GM10266 (cell line): ENCODE results near the gene GHR.

Source experiments
- DNase-seq: peaks from one replicate; pipeline ENCODE4 v3.0.0; 2012; ENCODE audit errors: extremely low spot score
- CTCF ChIP-seq: IDR thresholded peaks from 2 replicates; pipeline ENCODE4 v1.5.1; 2012; ENCODE audit warnings: mild to moderate bottlenecking, low read depth; ENCODE audit not compliant: control insufficient read depth, insufficient read depth; ENCODE audit errors: missing control alignments

Gene GHR

GRCh38 chr5:42552597-42552996 lies 129.4 kb downstream of the GHR start:
- TF ChIP-seq CTCF = no peak

GRCh38 chr5:42553461-42553860 lies 130.2 kb downstream of the GHR start:
- no peak for DNase-seq
- TF ChIP-seq CTCF = no peak

More at GRCh38 chr5:42552597-42552996, 129.4 kb downstream of the GHR start:
- DNase-seq = no peak

GRCh38 chr5:42555010-42555409 lies 131.8 kb downstream of the GHR start:
- no peak for TF ChIP-seq CTCF
- DNase-seq = no peak

GRCh38 chr5:42555797-42556196 lies 132.6 kb downstream of the GHR start:
- DNase-seq = no peak
- no peak for TF ChIP-seq CTCF

GRCh38 chr5:42557689-42558088 lies 134.4 kb downstream of the GHR start:
- no peak for DNase-seq
- TF ChIP-seq CTCF = no peak

GRCh38 chr5:42561656-42562055 lies 138.4 kb downstream of the GHR start:
- no peak for DNase-seq
- TF ChIP-seq CTCF = no peak

GRCh38 chr5:42564689-42565356 lies 141.6 kb downstream of the GHR start:
- no peak for DNase-seq
- TF ChIP-seq CTCF = no peak
